UCSD-AML1 (cell line): ENCODE results near the gene CLCN6.

Experiments
- DNase-seq: peaks from one replicate; lab custom pipeline; 2025; ENCODE audit not compliant: unreplicated experiment; lab: John Stamatoyannopoulos, UW

The CLCN6 gene

GRCh38 chr1:11874624-11875023 is 68.6 kb downstream of the CLCN6 start:
- DNase-seq: no peak

GRCh38 chr1:11875094-11875493 is 69.1 kb downstream of the CLCN6 start:
- DNase-seq: no peak

- DNase-seq: no peak
Measured at GRCh38 chr1:11877074-11877473, 71.1 kb downstream of the CLCN6 start.

- DNase-seq: no peak
Measured at GRCh38 chr1:11878081-11878890, 72.3 kb downstream of the CLCN6 start.

- no peak for DNase-seq
Measured at GRCh38 chr1:11878891-11879190, 72.8 kb downstream of the CLCN6 start.

GRCh38 chr1:11879311-11880180 is 73.6 kb downstream of the CLCN6 start:
- DNase-seq: no peak

- DNase-seq: no peak
Measured at GRCh38 chr1:11880181-11880575, 74.2 kb downstream of the CLCN6 start.

GRCh38 chr1:11880911-11881748 is 75.1 kb downstream of the CLCN6 start:
- no peak for DNase-seq

GRCh38 chr1:11881749-11882441 is 75.9 kb downstream of the CLCN6 start:
- DNase-seq: no peak

GRCh38 chr1:11882814-11883538 is 77.0 kb downstream of the CLCN6 start:
- peak; percentile 54 for DNase-seq

GRCh38 chr1:11885916-11886315 is 79.9 kb downstream of the CLCN6 start:
- no peak for DNase-seq

GRCh38 chr1:11886986-11887665 is 81.1 kb downstream of the CLCN6 start:
- DNase-seq: no peak

- DNase-seq: no peak
Measured at GRCh38 chr1:11887666-11888007, 81.6 kb downstream of the CLCN6 start.

GRCh38 chr1:11888206-11888876 is 82.3 kb downstream of the CLCN6 start:
- DNase-seq: no peak

- no peak for DNase-seq
Measured at GRCh38 chr1:11888877-11889208, 82.9 kb downstream of the CLCN6 start.

GRCh38 chr1:11891433-11892186 is 85.6 kb downstream of the CLCN6 start:
- DNase-seq: no peak
